Stimulated activated naive B cell treated with anti-CD40 and anti-IgM and Interleukin-4, amounts not matched to agents 10 μg/mL and 1 μg/mL and 100 μg/mL, for 72 hours (primary cell): ENCODE data around the gene ROBO3.

Source experiments
- ATAC-seq, 2 donors: fragments of 150-1000 bp; cut with Tn5 transposase; replicated peaks; 2 replicates each; pipeline ENCODE4 v1.10.0; 2021; ENCODE audit warnings: moderate library complexity in 1 of 2
- DNase-seq: peaks from one replicate; pipeline ENCODE4 v3.0.0; 2021
- H3K27ac Mint-ChIP-seq: one replicate; pipeline ENCODE4 v1.8.0; 2022; ENCODE audit warnings: mild to moderate bottlenecking, mixed read lengths
- H3K27me3 Mint-ChIP-seq, 2 donors: one replicate each; pipeline ENCODE4 v1.8.0; 2022; ENCODE audit warnings: mixed read lengths in 2 of 2
- H3K36me3 Mint-ChIP-seq, 2 donors: one replicate each; pipeline ENCODE4 v1.8.0; 2022; ENCODE audit warnings: mixed read lengths in 2 of 2, mild to moderate bottlenecking in 1 of 2
- H3K4me1 Mint-ChIP-seq, 2 donors: one replicate each; pipeline ENCODE4 v1.8.0; 2022; ENCODE audit warnings: mixed read lengths in 2 of 2, mild to moderate bottlenecking in 1 of 2
- H3K4me3 Mint-ChIP-seq, 2 donors: one replicate each; pipeline ENCODE4 v1.8.0; 2022; ENCODE audit warnings: mild to moderate bottlenecking in 2 of 2, mixed read lengths in 2 of 2, moderate library complexity in 1 of 2
- H3K9me3 Mint-ChIP-seq, 2 donors: one replicate each; pipeline ENCODE4 v1.8.0; 2022; ENCODE audit warnings: mixed read lengths in 2 of 2, mild to moderate bottlenecking in 1 of 2

Gene ROBO3

GRCh38 chr11:124865181-124865901, at the start of gene ROBO3:
Gene ROBO3, plus strand, starts transcription at chr11:124865432. Its CDS starts 146 bp downstream, at chr11:124865578.
- Mint-ChIP-seq H3K4me3 (peak within 1 kb of the TSS; percentile 18 to 47), H3K4me1 (peaks cover 25 to 60% of the 10 kb centered on the region in 2 donors)
- ATAC-seq = no peak

GRCh38 chr11:124817036-124817435, 48.2 kb upstream of the ROBO3 start:
- H3K27me3 Mint-ChIP-seq = peaks cover 29 to 59% of the 10 kb centered on the region in 2 donors

More at GRCh38 chr11:124865181-124865901, at the start of gene ROBO3:
- Mint-ChIP-seq H3K27me3 (peaks cover 80 to 91% of the 10 kb centered on the region in 2 donors), H3K36me3 (peaks cover 0 to 4% of the 10 kb centered on the region in 2 donors), H3K27ac (peak within 1 kb of the TSS; percentile 79), H3K9me3 (peaks cover 0 to 4% of the 10 kb centered on the region in 2 donors)
- no peak for DNase-seq

GRCh38 chr11:124821995-124822730, 43.1 kb upstream of the ROBO3 start:
- ATAC-seq (no peak), DNase-seq (no peak)
- Mint-ChIP-seq H3K36me3 (no peaks in the 10 kb centered on the region), H3K27ac (no peak overlapping the region), H3K27me3 (peaks cover 30 to 68% of the 10 kb centered on the region in 2 donors), H3K4me1 (no peaks in the 10 kb centered on the region), H3K9me3 (no peaks in the 10 kb centered on the region), H3K4me3 (no peak overlapping the region)

More at GRCh38 chr11:124817036-124817435, 48.2 kb upstream of the ROBO3 start:
- Mint-ChIP-seq H3K36me3 (no peaks in the 10 kb centered on the region), H3K9me3 (no peaks in the 10 kb centered on the region), H3K4me3 (no peak overlapping the region), H3K27ac (no peak overlapping the region), H3K4me1 (no peaks in the 10 kb centered on the region)
- ATAC-seq = no peak
- DNase-seq = no peak

- no peak for DNase-seq
- ATAC-seq = no peak
- peaks cover 26 to 58% of the 10 kb centered on the region in 2 donors for H3K27me3 Mint-ChIP-seq
- H3K4me3 Mint-ChIP-seq = no peak overlapping the region
- H3K27ac Mint-ChIP-seq = no peak overlapping the region
- no peaks in the 10 kb centered on the region for H3K36me3 Mint-ChIP-seq
- H3K4me1 Mint-ChIP-seq = no peaks in the 10 kb centered on the region
- H3K9me3 Mint-ChIP-seq = no peaks in the 10 kb centered on the region
Measured at GRCh38 chr11:124823512-124824376, 41.5 kb upstream of the ROBO3 start.

- Mint-ChIP-seq H3K4me3 (no peak overlapping the region), H3K27ac (no peak overlapping the region), H3K4me1 (no peaks in the 10 kb centered on the region), H3K36me3 (no peaks in the 10 kb centered on the region), H3K9me3 (no peaks in the 10 kb centered on the region), H3K27me3 (peaks cover 20 to 46% of the 10 kb centered on the region in 2 donors)
- no peak for ATAC-seq
- no peak for DNase-seq
Measured at GRCh38 chr11:124825876-124826275, 39.4 kb upstream of the ROBO3 start.

- no peak for ATAC-seq
- peaks cover 19 to 29% of the 10 kb centered on the region in 2 donors for H3K27me3 Mint-ChIP-seq
Measured at GRCh38 chr11:124829986-124830385, 35.2 kb upstream of the ROBO3 start.

GRCh38 chr11:124830749-124831148, 34.5 kb upstream of the ROBO3 start:
- ATAC-seq (no peak), DNase-seq (no peak)
- H3K36me3 Mint-ChIP-seq = no peaks in the 10 kb centered on the region
- peaks cover 19 to 29% of the 10 kb centered on the region in 2 donors for H3K27me3 Mint-ChIP-seq
- no peak overlapping the region for H3K27ac Mint-ChIP-seq
- H3K4me1 Mint-ChIP-seq = no peaks in the 10 kb centered on the region
- H3K9me3 Mint-ChIP-seq = no peaks in the 10 kb centered on the region
- H3K4me3 Mint-ChIP-seq = no peak overlapping the region

More at GRCh38 chr11:124829986-124830385, 35.2 kb upstream of the ROBO3 start:
- Mint-ChIP-seq H3K4me3 (no peak overlapping the region), H3K27ac (no peak overlapping the region), H3K36me3 (no peaks in the 10 kb centered on the region), H3K9me3 (no peaks in the 10 kb centered on the region), H3K4me1 (no peaks in the 10 kb centered on the region)
- no peak for DNase-seq

- Mint-ChIP-seq H3K4me3 (no peak overlapping the region), H3K27ac (no peak overlapping the region), H3K36me3 (no peaks in the 10 kb centered on the region), H3K4me1 (peaks cover 3 to 9% of the 10 kb centered on the region in 2 donors), H3K27me3 (peaks cover 22 to 25% of the 10 kb centered on the region in 2 donors), H3K9me3 (no peaks in the 10 kb centered on the region)
- ATAC-seq (no peak), DNase-seq (no peak)
Measured at GRCh38 chr11:124831897-124832296, 33.3 kb upstream of the ROBO3 start.

GRCh38 chr11:124832571-124832970, 32.7 kb upstream of the ROBO3 start:
- DNase-seq (no peak), ATAC-seq (no peak)
- peaks cover 3 to 15% of the 10 kb centered on the region in 2 donors for H3K4me1 Mint-ChIP-seq
- no peaks in the 10 kb centered on the region for H3K9me3 Mint-ChIP-seq
- H3K4me3 Mint-ChIP-seq = no peak overlapping the region
- peaks cover 19 to 24% of the 10 kb centered on the region in 2 donors for H3K27me3 Mint-ChIP-seq
- no peaks in the 10 kb centered on the region for H3K36me3 Mint-ChIP-seq
- H3K27ac Mint-ChIP-seq = no peak overlapping the region

- Mint-ChIP-seq H3K4me1 (peaks cover 3 to 22% of the 10 kb centered on the region in 2 donors), H3K36me3 (no peaks in the 10 kb centered on the region), H3K27ac (no peak overlapping the region), H3K4me3 (no peak overlapping the region), H3K9me3 (no peaks in the 10 kb centered on the region), H3K27me3 (peaks cover 37 to 40% of the 10 kb centered on the region in 2 donors)
- no peak for DNase-seq
- ATAC-seq = no peak
Measured at GRCh38 chr11:124834526-124835180, 30.6 kb upstream of the ROBO3 start.

- Mint-ChIP-seq H3K27ac (peak overlapping the region; percentile 68), H3K36me3 (no peaks in the 10 kb centered on the region), H3K4me3 (peak overlapping the region; percentile 71 to 87), H3K27me3 (peaks cover 50 to 53% of the 10 kb centered on the region in 2 donors), H3K4me1 (peaks cover 8 to 31% of the 10 kb centered on the region in 2 donors), H3K9me3 (peaks cover 0 to 1% of the 10 kb centered on the region in 2 donors)
- ATAC-seq (no peak), DNase-seq (no peak)
Measured at GRCh38 chr11:124835918-124836317, 29.3 kb upstream of the ROBO3 start.

- Mint-ChIP-seq H3K4me3 (no peak overlapping the region), H3K27me3 (peaks cover 57 to 58% of the 10 kb centered on the region in 2 donors), H3K27ac (no peak overlapping the region), H3K4me1 (peaks cover 8 to 31% of the 10 kb centered on the region in 2 donors), H3K9me3 (peaks cover 0 to 2% of the 10 kb centered on the region in 2 donors), H3K36me3 (no peaks in the 10 kb centered on the region)
- DNase-seq (no peak), ATAC-seq (peak; percentile 35 to 48)
Measured at GRCh38 chr11:124837491-124837856, 27.8 kb upstream of the ROBO3 start.

- no peaks in the 10 kb centered on the region for H3K36me3 Mint-ChIP-seq
- peak overlapping the region; percentile 31 for H3K27ac Mint-ChIP-seq
- DNase-seq (no peak), ATAC-seq (no peak)
- peaks cover 0 to 2% of the 10 kb centered on the region in 2 donors for H3K9me3 Mint-ChIP-seq
- H3K27me3 Mint-ChIP-seq = peaks cover 59 to 63% of the 10 kb centered on the region in 2 donors
- peak overlapping the region; percentile 59 to 69 for H3K4me3 Mint-ChIP-seq
- H3K4me1 Mint-ChIP-seq = peaks cover 11 to 38% of the 10 kb centered on the region in 2 donors
Measured at GRCh38 chr11:124838805-124839127, 26.5 kb upstream of the ROBO3 start.
